HG03521 (cell line): ENCODE measurements around the gene NR2F1-AS1.

ENCODE experiments used
- ATAC-seq: cut with Tn5 transposase; IDR thresholded peaks from one replicate; pipeline ENCODE4 v1.9.1; 2021; ENCODE audit warnings: mild to moderate bottlenecking, moderate library complexity; ENCODE audit not compliant: unreplicated experiment

Gene NR2F1-AS1

DNA sequence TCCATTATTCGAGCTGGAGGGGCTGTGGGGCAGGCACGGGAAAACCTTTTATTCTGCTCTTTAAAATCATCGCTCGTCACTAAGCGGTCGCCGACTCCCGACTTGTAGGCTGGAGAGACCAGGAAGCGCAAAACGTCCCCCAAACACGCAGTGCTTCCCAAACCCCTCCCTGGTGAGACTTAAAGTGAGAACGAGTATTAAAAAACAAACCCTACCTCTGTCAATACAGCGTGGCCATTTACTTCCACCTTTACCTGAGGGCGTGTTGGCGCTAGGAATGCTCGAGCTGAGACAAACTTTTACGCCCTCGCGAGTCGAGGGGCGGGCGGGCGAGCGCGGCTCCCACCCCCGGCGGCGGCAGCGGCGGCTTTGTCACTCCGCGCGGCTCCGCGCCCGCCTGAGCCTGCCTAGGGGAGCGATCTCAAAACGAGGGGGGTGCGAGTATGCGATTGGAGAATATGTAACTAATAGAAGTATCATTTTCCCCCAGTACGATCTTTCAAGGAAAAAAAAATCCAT lies at the start of gene NR2F1-AS1:
TSS of gene NR2F1-AS1 (minus strand) at position 293 of the 519 bp plus-strand sequence.
- ATAC-seq = peak; percentile 23

DNA sequence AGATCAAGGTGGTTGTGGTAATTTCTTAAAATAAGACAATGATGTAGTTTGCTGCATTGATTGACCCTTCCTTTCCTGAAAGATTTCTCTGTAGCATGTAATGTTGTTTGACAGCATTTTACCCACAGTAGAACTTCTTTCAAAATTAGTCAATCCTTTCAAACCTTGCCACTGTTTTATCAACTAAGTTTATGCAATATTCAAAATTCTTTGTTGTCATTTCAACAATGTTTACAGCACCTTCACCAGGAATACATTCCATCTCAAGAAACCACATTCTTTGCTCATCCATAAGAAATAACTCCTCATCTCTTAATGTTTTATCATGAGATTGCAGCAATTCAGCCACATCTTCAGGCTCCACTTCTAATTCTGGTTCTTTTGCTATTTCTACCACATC lies 45.8 kb upstream of the NR2F1-AS1 start:
- no peak for ATAC-seq

GRCh38 chr5:93623153-93623552 lies 42.1 kb upstream of the NR2F1-AS1 start:
- no peak for ATAC-seq

- peak; percentile 38 for ATAC-seq
Observed at GRCh38 chr5:93622240-93622885, 41.3 kb upstream of the NR2F1-AS1 start.

DNA sequence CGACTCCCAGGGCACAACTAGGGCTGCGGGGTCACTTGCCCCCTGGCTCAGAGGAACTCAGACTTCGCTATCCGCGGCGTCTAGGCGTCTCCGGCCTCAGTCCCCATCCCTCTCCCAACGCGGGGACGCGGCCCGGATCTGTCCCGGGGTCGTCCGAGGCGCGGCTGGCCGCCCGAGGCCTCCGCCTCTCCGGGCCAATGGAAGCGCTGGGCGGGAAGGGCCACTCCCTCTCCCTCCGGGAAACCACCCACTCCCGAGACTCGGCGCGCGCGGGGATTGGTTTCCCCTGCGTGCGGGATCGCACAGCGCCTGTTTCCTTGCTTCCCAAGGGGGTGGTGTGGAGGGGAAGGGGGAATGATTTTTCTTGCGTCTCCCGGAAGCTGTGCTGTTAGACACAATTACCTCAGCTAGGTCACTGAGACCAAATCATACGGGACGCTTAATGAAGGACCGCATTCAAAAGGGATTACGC lies 40.3 kb upstream of the NR2F1-AS1 start:
- ATAC-seq = no peak

DNA sequence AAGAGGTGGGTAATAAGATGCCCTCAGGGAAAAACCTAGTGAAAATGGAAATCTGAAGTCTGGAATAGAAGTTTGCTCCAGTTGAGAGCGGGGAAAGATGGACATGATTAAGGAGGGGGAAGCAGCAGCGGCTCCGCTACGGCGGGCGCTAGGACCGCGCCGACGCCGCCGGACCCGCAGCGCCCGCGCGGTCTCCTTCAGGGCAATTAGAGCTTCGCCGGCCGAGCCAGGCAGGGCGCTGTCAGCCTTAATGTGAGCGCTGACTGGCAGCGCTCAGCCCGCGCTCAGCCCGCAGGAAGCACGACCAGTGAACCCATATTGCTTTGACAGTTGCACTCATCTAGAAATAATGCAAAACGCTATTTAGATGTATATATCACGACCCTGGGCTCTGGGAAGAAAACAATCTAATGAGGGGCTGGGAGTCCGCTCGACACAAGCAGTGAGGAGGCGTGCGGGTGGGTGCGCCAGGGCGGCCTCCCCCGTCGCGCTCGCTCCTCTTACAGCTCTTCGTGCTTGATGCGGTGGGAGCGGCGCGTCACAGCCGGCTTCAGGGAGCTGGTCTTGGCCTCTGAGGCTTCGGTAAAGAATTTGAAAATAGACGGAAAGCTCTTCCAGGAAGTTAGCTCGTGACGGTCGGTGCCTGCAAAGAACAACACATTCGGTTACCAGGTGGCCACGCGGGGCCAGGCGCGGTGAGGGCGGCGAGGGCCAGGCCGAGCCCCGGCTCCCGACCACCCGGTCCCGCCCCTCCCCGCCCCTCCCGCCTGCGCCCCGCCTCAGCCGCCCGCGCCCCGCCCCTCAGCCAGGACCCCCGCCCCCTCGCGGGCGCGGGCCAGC lies 39.7 kb upstream of the NR2F1-AS1 start:
- peak; percentile 96 for ATAC-seq

DNA sequence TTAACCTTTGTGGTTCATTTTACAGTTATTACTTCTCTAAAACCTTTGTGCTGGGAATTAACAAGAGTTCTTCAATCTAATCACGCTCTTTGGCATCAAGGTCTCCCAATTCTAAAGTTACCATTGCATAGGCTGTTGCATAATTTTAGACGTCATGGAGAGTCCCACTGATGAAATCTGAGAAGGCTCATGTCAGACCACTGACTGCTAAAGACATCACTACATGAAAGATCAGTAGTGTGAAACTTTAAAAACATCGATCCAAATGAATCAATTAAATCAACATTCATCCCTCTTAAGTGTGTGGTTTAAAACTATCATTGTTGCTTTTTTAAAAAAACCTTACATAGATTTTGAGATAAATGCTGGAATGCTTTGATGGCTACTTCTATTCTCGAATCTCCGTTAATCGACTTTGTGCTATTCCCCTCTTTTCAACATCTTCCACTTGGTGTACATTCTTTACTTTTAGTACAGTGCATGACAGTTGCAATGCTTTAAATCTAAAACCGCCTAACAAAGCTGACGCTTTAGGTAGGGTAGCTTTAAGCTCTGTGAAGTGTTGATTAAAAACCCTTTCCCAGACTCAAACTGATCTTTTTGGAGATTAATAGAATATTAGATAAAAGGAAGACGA lies 35.6 kb upstream of the NR2F1-AS1 start:
- ATAC-seq = no peak

DNA sequence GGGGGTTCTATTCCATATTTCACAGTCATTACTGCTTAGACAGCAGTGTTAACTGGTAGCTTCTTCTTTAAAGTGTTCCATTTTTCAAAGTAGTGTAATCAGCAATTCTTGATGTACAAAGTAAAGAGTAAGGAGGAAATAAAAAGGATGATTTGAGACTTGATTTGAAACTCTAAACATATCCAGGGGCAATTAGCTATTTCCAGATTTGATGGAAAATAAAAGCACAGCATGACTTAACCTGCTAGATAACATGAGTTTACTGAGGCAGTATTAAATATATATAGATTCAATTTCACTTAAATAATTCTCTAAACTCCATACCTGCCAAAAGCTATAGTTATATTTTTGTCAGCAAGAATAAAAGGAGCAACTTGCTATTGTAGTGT lies 31.8 kb upstream of the NR2F1-AS1 start:
- no peak for ATAC-seq

GRCh38 chr5:93611976-93612854 lies 31.2 kb upstream of the NR2F1-AS1 start:
- no peak for ATAC-seq

DNA sequence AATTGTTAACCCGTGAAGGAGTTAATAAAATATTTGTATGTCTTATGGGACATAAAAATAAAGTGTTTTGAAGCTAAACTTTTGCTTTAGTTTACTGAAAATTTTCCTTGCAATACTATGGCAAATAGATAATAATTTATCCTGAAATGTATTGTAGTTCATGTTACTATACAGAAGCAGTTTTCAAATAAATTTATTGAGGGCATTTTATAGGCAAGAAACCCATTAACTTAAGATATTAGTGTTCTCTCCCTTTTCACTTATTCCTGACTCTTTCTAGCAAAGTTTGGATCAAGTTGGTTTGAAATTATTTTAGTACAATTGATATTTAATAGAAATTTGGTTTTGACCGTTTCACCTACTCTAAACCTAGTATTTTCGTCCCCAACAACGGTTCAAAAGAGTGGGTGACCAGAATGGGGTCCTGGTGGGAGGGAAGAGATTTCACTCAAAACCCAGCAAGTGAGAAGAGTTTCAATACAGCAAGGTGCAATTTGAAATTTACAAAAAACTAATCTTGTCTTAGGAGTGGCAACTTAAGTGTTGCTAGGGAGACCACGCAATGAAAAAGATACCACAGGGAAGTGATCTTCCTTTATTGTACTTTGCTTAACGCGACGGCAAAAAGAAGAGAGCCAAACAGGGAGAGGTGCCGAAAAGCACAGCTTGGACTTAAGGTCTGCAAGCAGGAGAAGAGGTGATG lies 30.4 kb upstream of the NR2F1-AS1 start:
- ATAC-seq = no peak

GRCh38 chr5:93610581-93611272 lies 29.7 kb upstream of the NR2F1-AS1 start:
- ATAC-seq = no peak

GRCh38 chr5:93609762-93610161 lies 28.7 kb upstream of the NR2F1-AS1 start:
- no peak for ATAC-seq

GRCh38 chr5:93608855-93609254 lies 27.8 kb upstream of the NR2F1-AS1 start:
- ATAC-seq = no peak

GRCh38 chr5:93607367-93608258 lies 26.6 kb upstream of the NR2F1-AS1 start:
- peak; percentile 75 for ATAC-seq

DNA sequence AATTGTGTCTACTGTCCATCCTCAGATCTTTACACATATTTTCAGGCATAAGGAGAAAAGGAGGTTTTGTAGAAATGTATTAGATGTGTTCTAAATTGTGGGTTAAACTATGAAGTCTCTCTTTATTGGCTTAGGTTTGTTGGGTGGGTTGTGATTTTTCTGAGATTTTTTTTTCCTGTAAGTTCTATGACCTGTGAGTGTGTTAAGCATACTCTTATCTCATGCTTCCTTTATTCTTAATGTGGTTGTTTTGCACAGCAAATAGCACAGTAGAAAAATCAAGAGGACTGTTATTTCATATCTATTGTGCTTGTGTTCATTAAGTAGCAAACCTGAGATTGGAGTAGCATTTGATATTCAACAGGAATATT lies 25.3 kb upstream of the NR2F1-AS1 start:
- ATAC-seq = no peak

DNA sequence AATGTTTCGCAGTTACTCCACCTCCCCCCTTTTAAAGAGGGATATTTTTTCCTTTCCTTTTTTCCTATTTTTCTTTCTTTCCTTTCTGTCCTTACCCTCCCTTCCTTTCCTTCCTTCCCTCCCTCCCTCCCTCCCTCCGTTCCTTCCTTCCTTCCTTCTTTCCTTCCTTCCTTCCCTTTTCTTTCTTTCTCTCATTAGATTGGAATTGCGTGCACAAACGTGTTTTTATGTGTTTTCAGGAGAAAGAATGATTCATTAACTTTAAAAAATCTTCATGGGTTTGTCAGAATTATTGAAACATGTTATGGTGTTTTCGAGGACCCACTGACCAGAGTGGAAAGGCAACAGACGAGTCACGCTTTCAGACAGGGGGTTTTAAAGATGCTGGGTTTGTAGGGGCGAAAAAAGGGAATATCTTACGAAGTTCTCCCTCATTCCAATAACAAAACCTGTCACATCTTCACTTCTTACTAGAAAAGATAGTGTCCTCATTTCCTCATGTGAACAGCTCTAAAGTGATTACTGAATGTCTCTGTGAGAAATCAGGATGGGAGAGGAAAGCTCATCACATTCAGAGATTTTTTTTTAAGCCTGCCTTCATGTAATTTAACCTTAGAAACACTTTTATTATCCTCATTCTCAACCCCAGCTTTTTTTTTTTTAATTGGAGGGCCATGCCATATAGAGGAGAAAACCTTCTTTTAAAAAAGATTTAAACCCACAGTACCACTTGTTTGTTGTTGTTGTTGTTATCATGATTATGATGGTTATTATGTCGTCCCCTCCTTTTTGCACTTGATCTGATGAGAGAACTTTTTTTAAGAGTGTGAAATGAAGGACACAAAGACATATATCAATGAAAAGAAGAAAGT lies 23.9 kb upstream of the NR2F1-AS1 start:
- no peak for ATAC-seq
